GM21723 (cell line): Measurements from ENCODE around the gene HLA-F.

Source experiments
- ATAC-seq: cut with Tn5 transposase; IDR thresholded peaks from one replicate; pipeline ENCODE4 v1.9.1; 2021; ENCODE audit warnings: mild to moderate bottlenecking, moderate library complexity; ENCODE audit not compliant: unreplicated experiment

The HLA-F gene

DNA sequence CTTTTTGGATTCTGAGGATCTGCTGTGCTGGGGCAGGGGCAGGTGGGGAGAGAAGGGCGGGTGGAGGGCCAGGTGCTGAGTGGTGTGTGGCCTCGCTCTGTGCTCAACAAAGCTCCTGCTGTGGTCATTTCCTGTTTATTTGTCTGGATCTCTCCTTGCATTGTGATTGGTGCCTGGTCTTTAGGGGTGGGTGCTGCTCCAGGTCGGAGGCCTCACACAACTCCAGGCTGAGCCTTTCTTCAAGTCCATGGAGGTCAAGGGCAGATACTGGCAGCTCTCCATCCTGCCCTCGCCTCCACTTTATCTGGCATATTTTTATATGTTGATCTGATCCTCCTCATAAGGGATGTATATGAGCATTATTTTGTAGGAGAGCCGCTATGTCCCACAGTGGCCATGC lies 36.2 kb downstream of the HLA-F start:
- no peak for ATAC-seq

GRCh38 chr6:29760328-29760727 lies 37.1 kb downstream of the HLA-F start:
- no peak for ATAC-seq

- no peak for ATAC-seq
Observed at GRCh38 chr6:29762051-29762450, 38.8 kb downstream of the HLA-F start.

DNA sequence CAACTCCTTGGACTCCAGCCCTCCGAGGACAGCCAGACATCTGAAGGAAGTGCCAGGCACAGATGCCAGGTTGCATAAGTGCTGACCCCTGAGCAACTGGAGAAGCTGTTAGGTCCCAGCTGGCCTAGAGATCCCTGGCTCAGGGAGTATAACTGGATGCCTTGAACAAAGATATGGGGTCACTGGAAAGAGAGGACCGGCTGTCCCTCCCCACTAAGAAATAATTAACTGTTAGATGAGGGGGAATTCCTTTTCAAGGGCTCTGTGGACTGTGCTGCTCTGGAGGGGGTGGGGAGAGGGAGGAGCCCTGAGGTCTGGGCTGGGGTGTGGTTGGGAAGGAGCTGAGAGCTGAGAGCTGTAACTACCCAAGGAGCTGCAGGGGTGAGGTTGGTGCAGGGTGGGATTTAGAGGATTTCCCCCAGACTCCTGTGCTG lies 39.6 kb downstream of the HLA-F start:
- ATAC-seq = no peak

DNA sequence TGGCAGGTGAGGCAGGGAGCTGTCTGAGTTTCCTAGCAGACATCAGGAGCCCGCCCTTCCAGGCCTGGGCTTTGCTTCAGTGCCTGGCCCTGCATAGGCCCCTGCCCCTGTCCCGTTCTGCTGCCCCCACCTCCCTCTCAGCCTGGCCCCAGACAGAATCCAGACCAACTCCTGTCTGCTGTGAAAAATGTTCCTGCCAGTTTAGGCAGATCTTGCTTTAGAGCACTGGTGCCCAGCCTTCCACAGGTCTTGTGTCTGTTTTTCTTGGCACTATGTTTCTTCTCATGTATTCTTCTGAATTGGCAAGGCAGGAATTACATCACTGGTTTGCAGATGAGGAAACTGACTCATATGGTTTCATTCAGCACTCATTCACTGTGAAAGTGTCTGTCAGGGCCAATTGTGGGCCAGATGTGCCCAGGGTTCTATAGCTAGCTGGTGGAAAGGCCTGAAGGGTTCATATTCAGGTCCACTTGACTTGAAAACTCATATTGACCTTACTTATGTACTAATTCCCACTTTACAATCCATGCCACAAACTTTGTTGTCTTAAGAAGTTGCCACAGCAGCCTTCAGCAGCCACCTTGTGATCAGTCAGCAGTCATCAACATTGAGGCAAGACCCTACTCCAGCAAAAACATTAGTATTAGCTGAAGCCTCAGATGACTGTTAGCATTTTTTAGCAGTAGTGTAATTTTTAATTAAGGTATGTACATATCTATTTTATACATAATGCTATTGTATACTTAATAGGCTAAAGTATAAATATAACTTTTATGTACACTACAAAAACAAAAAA lies 40.5 kb downstream of the HLA-F start:
- ATAC-seq = no peak

DNA sequence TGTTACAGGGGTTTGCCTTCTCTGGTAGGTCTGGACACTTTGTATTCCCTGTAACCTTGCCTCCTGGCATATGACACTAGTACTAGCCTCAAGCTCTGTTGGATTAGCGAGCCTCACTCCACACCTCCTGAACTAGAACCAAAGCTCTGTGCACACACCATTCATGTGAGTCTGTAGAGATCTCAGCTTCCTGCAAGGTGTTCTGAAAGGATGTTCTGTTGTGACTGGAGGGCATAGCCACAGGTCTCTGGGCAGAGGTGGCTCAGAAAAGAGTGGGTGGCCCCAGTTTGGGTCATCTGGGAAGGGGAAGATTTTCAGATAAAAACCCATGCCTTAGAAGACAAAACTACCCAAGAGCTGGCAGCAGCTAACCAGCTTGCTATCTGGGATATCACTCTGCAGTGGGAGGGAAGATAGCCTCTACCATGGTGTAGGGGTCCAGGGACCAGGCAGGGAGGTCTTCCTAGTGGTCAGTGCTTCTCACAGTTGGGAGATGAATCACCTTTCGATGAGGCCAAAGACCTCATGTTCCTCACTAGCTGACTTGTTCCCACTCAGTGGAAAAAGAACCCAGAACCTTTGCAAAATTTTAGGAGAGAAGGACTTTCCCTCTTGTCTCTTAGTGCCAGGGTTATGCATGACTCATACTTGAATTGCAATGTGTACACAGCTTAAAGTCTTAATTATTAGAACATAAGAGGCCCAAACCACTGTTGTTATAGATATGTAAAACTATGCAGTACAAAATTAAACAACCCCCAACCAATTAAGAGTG lies 41.4 kb downstream of the HLA-F start:
- ATAC-seq = no peak

DNA sequence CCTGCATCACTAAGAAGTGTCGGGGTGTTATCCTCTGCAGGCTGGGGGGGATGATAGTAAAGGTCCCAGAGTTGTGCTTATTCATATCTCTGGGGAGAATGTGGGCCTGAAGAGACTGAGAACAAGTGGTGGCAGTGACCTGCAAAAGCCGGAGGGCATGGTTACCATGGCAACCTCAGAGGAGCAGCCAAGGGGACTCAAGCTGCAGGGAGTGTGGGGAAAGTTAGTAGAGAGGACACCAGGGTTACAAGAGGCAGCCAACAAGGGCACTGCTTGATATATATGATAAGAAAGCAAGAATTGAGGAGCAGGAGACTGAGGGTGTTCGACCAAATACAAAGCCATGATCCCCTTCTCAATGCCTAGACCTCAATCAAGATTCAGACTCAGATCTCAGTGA lies 46.1 kb downstream of the HLA-F start:
- ATAC-seq = no peak

DNA sequence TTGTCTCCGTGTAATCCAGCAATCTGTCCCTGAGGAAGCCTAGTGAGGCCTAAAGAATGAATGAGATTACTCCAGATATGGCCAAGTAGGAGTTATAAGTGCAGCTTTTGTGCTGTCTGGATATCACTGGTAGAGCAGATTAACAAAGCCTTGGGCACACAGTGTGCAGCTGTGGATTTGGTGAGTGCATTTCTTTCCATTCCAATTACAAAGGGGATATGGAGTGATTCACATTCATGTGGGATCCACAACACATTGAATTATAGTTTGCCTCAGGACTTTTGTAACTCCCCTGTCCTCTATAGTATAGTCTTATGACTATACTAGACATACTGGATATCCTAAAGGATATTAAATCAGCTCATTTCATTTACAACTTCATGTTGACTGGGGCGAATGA lies 47.1 kb downstream of the HLA-F start:
- ATAC-seq = no peak

DNA sequence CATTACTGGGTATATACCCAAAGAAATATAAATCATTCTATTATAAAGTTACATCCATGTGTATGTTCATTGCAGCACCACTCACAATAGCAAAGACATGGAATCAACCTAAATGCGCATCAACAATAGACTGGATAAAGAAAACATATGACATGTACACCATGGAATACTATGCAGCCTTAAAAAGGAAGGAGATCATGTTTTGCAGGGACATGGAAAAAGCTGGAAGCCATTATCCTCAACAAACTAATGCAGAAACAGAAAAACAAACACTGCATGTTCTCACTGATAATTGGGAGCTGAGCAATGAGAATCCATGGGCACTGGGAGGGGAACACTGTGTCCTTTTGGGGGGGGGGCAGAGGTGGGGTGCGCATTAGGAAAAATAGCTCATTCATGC lies 53.5 kb downstream of the HLA-F start:
- no peak for ATAC-seq
